KBM-7 (cell line): ENCODE data around the gene CREBBP.
"Not testable (repeated sequence)": the region's sequence is repeated elsewhere in the genome, so short reads cannot be mapped to it uniquely, and the experiment has no call there.

Experiments used
- DNase-seq: peaks from one replicate; pipeline ENCODE4 v3.0.0-alpha.2; 2015
- in situ Hi-C: fragments of 300-500 bp; cut with MboI; formaldehyde crosslinking; loops from 2 replicates; pipeline ENCODE4 v1.14.3; 2020; ENCODE audit warnings: low sequenced_read_pairs, low pct_unique_long_range_greater_than_20kb, mixed read lengths

Gene CREBBP

DNA sequence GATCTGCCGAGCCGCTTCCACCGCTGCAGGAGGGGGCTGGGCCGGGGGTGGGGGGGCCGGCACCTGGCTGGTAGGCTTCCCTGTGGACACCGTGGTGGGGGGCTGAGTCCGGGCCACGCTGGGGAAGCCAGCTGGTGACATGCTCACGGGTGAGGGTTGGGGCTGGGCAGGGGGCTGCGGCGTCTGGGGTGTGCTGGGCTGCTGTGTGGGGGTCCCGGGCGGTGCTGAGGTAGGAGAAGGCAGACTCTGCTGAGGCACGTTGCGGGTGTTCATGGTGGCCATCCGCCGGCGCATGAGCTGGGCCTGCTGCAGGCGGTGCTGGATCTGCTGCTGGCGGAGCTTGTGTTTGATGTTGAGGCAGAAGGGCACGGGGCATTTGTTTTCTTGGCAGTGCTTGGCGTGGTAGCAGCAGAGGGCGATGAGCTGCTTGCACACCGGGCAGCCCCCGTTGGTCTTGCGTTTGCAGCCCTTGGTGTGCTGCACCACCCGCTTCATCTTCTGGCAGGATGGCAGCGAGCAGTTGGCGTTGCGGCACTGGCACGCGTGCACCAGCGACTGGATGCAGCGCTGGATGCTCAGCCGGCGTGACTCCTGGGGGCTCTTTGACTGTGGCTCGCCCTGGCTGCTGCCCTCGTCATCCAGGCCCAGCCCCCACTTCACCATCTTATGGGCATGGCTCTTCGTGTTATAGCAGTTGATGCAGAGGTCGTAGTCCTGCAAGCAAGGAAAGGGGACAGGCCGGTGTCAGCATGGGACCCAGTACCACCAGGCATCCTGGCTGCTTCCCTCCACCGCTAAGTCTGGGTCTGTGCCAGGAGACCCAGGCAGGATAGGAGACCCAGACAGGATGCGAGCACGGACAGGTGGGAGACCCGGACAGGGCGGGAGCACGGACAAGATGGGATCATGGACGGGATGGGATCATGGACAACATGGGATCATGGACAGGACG, 151.1 kb downstream of the CREBBP start:
- in situ Hi-C loops, result no loop called here
- DNase-seq, result no peak

GRCh38 chr16:3728424-3729160, 151.9 kb downstream of the CREBBP start:
- in situ Hi-C loops, result no loop called here
- DNase-seq, result no peak

GRCh38 chr16:3727806-3728381, 152.6 kb downstream of the CREBBP start:
- in situ Hi-C loops, result no loop called here
- no peak for DNase-seq

DNA sequence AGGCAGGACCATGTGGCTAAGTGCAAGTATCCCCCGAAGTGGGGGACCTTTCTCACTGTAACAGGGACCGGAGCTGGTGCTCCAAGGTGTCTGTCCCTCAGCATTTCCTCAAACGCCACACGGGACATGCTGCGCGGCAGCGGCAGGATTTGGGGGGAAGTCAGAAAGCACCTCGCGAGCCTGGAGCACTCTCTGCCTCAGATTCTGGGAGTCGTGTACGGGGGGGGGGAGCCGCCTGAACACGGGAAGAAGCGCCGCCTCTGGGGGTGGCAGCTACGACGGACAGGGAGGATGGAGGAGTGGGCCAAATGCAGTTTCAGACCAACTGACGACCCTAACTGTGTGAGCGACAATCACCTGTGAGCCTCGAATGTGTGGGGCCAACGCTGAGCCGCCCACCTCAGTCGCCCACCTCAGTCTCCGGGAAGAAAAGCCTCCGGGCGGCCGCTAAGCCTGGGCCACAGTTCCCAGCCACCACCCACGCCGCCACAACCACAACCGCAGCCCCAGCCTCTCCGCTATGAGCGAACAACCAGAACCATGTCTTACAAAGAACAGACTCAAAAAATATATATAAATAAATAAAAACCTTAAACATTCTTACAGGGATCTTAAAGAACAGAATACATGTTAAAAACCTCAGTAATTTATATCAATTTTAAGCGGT, 154.4 kb downstream of the CREBBP start:
- in situ Hi-C loops, result no loop called here
- DNase-seq, result no peak

DNA sequence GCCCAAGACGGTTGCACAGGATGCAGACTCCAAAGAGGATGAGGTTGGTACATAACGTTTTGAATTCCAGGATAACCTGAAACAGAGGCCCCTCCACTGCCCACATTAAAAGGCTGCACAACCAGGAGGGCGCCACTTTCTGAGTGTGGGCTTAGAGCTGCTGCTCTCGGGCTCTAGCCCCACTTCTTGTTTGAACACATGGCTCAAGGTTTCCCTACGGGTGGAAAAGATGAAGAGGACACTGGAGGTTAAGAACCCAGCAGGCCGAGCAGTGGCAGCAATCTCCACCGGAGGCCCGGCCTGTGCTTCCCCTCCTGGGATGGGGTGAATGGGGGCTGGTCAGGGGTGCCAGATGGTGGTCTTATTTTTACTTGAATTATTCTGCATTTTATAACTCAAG, 155.2 kb downstream of the CREBBP start:
- DNase-seq, result no peak
- in situ Hi-C loops, result no loop called here

DNA sequence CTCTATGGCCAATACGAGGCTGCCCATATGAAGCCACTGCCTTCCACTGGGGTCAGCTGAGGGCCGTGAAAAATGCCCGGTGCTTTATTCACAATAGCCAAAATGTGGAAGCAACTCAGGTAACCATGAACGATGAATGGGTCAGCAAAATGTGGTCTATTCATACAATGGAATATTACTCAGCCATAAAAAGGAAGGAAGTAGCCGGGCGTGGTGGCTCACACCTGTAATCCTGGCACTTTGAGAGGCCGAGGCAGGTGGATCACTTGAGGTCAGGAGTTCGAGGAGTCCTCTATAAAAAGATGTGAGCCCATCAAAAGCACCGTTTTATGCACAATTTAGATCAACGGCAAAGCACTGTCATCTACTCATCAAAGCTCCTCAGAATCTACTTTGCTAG, 158.0 kb downstream of the CREBBP start:
- no peak for DNase-seq
- in situ Hi-C loops, result no loop called here

- in situ Hi-C loops, result no loop called here
- DNase-seq, result no peak
Measured at GRCh38 chr16:3720418-3720817, 160.1 kb downstream of the CREBBP start.

DNA sequence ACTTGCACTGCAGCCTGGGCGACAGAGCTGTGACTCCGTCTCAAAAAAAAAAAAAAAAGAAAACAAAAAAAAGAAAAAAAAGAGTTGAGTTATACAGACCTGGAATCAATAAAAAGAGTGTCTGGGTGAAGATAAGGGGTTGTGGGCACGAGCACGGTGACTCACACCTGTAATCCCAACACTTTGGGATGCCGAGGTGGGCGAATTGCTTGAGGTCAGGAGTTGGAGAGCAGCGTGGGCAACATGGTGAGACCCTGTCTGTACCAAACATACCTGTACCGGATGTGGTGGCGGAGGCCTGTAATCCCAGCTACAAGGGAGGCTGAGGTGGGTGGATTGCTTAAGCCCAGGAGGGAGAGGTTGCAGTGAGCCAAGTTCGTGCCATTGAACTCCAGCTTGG, 161.9 kb downstream of the CREBBP start:
- no peak for DNase-seq
- in situ Hi-C loops, result no loop called here

DNA sequence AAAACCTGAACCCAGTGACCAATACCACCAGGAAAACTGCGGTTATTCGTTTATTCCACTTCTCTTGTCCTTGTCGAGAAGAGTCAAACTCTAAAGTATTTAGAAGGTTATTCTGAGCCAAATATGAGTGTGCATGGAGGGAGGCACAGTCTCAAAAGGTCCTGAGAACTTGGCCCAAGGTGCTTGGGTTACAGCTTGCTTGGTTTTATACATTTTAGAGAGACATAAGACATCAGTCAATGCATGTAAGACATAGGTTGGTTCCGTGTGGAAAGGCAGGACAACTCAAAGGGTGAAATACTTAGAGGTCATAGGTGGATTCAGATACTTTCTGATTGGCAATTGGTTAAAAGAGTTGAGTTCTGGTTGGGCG, 162.5 kb downstream of the CREBBP start:
- in situ Hi-C loops, result no loop called here
- no peak for DNase-seq

GRCh38 chr16:3717235-3718018, 163.1 kb downstream of the CREBBP start, which contains the start of gene TRAP1:
TRAP1 (minus strand) TSS chr16:3717524; CDS start chr16:3717508, 16 bp downstream.
- DNase-seq, result peak; percentile 73
- in situ Hi-C loops, result no loop called here

DNA sequence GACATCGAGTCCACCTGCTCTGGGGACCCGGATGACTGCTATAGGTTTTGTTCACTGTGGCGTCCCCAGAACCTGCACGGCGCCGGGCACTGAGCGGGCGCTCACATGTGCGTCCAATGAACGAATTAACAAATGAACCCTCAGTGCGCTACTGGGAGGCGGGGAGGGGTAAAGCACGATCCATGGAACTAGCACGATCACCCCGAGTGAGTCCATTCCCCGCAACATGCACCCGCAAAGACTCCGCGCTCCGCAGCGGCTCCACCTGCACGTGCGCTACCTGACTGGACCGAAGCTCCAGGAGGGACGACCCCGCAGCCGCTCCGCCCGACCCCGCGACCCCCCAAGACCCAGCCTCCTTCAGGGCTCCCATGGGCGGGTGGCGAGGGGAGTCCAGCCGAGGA, 163.7 kb downstream of the CREBBP start:
- in situ Hi-C loops, result no loop called here
- DNase-seq, result peak; percentile 32

DNA sequence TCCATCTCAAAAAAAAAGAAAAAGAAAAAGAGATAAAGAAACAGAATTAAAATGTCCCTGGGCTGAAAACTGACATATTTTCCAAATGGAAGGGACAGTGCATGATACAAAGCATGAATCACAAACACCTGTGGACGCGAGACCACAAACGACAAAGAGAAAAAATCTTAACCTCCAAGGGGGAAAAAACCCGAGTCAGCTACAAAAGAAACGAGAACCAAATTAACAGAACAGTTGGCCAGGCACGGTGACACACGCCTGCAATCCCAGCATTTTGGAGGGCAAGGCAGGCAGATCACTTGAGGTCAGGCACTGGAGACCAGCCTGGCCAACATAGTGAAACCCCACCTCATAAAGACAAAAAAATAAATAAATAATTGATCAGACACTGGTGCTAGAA, 165.1 kb downstream of the CREBBP start:
- in situ Hi-C loops, result no loop called here
- DNase-seq, result no peak

GRCh38 chr16:3714378-3714777, 166.1 kb downstream of the CREBBP start:
- DNase-seq, in situ Hi-C loops: not testable (repeated sequence)

GRCh38 chr16:3713587-3714242, 166.8 kb downstream of the CREBBP start:
- DNase-seq, result no peak

GRCh38 chr16:3712861-3713372, 167.6 kb downstream of the CREBBP start:
- in situ Hi-C loops, result no loop called here
- no peak for DNase-seq

More at GRCh38 chr16:3713587-3714242, 166.8 kb downstream of the CREBBP start:
- in situ Hi-C loops, result no loop called here

GRCh38 chr16:3706253-3707012, 174.1 kb downstream of the CREBBP start:
- in situ Hi-C loops, result no loop called here
- no peak for DNase-seq

- no peak for DNase-seq
- in situ Hi-C loops, result no loop called here
Measured at GRCh38 chr16:3702082-3702481, 178.4 kb downstream of the CREBBP start.
